Tibial artery (tissue), 4 donors: Measurements from ENCODE around the gene INSC.

ENCODE experiments used
- DNase-seq, 2 donors: peaks; one replicate each; pipeline ENCODE4 v3.0.0-alpha.2; 2019
- H3K27ac ChIP-seq, 2 donors: fragments of 200-600 bp; sonication (generic) in 1 of 2; 1 replicate in 1 of 2; 2 replicates in 1 of 2; pipeline ENCODE4 v1.5.1; 2018 to 2019; ENCODE audit warnings: mild to moderate bottlenecking in 1 of 2
- H3K27me3 ChIP-seq, 2 donors: fragments of 200-600 bp; sonication (generic) in 1 of 2; one replicate each; pipeline versions ENCODE4 v1.5.1 to v1.6.0; 2016 to 2019
- H3K36me3 ChIP-seq, 3 donors: fragments of 200-600 bp; sonication (generic) in 2 of 3; one replicate each; pipeline ENCODE4 v1.5.1; 2016 to 2019; ENCODE audit warnings: mild to moderate bottlenecking in 2 of 3
- H3K4me1 ChIP-seq, 4 donors: fragments of 200-600 bp; sonication (generic) in 2 of 4; 1 replicate in 3 of 4; 2 replicates in 1 of 4; pipeline ENCODE4 v1.5.1; 2016 to 2019
- H3K4me3 ChIP-seq, 2 donors: fragments of 200-600 bp; sonication (generic) in 1 of 2; 1 replicate in 1 of 2; 2 replicates in 1 of 2; pipeline ENCODE4 v1.5.1; 2018 to 2019; ENCODE audit warnings: mild to moderate bottlenecking in 2 of 2
- H3K9me3 ChIP-seq, 3 donors: fragments of 200-600 bp; sonication (generic) in 1 of 3; one replicate each; pipeline ENCODE4 v1.5.1; 2016 to 2019
- intact Hi-C: fragments of 100-400 bp; cut with DNase I; formaldehyde crosslinking; loops from one replicate; pipeline ENCODE4 v1.15.0; 2023; ENCODE audit warnings: low total_unique reads
- TF ChIP-seq, protein P1 (sequence below), 2 experiments: fragments of 200-600 bp in 1 of 2; fragments of 450-650 bp in 1 of 2; IDR thresholded peaks; one replicate each; pipeline ENCODE4 v1.5.1; 2017 to 2019; ENCODE audit warnings: antibody characterized with exemption in 2 of 2, mild to moderate bottlenecking in 1 of 2, moderate library complexity in 1 of 2

Gene INSC

GRCh38 chr11:15206791-15207190 is 92.1 kb downstream of the INSC start:
- Histone ChIP-seq H3K27ac (no peak overlapping the region), H3K9me3 (no peaks in the 10 kb centered on the region), H3K4me3 (no peak overlapping the region), H3K27me3 (no peaks in the 10 kb centered on the region), H3K36me3 (no peaks in the 10 kb centered on the region), H3K4me1 (no peaks in the 10 kb centered on the region)
- intact Hi-C loops: no loop called here
- DNase-seq: no peak
- TF ChIP-seq, protein P1, sequence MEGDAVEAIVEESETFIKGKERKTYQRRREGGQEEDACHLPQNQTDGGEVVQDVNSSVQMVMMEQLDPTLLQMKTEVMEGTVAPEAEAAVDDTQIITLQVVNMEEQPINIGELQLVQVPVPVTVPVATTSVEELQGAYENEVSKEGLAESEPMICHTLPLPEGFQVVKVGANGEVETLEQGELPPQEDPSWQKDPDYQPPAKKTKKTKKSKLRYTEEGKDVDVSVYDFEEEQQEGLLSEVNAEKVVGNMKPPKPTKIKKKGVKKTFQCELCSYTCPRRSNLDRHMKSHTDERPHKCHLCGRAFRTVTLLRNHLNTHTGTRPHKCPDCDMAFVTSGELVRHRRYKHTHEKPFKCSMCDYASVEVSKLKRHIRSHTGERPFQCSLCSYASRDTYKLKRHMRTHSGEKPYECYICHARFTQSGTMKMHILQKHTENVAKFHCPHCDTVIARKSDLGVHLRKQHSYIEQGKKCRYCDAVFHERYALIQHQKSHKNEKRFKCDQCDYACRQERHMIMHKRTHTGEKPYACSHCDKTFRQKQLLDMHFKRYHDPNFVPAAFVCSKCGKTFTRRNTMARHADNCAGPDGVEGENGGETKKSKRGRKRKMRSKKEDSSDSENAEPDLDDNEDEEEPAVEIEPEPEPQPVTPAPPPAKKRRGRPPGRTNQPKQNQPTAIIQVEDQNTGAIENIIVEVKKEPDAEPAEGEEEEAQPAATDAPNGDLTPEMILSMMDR (IDR thresholded peaks at IDR 0.05): no peak

DNA sequence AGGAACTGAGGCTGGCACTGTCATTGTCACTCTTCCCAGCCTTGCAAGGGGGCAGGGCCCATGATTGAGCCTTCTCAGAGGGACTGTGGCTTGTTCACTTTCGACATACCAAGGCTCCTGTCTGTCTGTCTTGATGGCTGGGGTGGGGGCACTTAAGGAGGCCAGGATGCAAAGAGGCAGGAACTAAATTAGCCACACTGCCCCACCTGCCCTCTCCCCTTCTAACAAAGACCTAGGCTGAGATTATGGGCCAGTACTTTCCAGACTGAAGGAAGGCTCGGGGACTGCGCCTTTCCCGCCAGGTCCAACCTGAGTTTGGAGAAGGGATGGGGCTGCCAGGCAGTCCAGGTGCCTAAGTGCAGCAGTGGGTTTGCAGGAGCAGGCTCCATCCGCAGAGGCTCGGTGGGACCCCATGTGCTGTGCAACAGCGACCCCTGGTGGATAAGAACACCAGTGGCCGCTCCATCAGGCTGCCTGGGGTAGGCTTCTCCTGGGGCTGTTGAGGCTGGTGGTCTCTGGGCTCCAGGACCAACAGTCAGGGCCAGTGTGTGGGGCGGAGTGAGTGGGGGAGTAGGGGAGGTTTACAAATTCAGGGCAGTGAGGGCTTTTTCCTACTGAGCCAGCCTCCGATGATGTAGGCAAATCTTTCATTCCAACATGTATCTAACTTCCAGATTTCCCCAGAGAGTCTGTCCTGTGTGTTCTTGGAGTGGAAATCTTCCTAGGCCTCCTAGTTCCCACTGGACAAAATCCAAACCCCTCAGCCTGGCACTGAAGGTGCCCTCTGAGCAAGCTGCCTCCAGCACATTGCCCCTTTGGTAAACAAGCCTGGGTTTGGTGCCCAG is 93.9 kb downstream of the INSC start:
- intact Hi-C loops: loop anchor here (2.0 kb wide), 1 partner anchor 108 kb away; no protein-coding TSS in a partner anchor

DNA sequence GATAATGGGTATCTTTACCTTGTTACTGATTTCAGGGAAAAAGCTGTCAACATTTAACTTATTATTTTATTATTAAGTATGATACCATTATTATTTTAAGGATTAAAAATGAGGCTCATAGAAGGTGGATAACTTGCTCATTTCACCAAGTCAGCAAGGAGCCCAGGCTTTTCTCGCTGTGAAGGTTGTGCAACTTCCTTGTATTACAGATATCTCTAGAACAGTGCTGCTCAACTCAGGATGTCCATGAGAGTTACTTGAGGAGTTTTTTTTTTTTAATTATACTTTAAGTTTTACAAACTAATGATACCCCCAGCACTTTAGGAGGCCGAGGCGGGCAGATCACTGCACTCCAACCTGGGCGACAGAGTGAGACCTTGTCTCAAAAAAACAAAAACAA is 98.2 kb downstream of the INSC start:
- Histone ChIP-seq H3K27ac (no peak overlapping the region), H3K36me3 (no peaks in the 10 kb centered on the region), H3K4me1 (no peaks in the 10 kb centered on the region), H3K9me3 (no peaks in the 10 kb centered on the region), H3K4me3 (no peak overlapping the region), H3K27me3 (no peaks in the 10 kb centered on the region)
- DNase-seq: no peak
- intact Hi-C loops: no loop called here
- TF ChIP-seq, protein P1 (IDR thresholded peaks at IDR 0.05): no peak

More for the DNA sequence above, 93.9 kb downstream of the INSC start:
- Histone ChIP-seq H3K9me3 (no peaks in the 10 kb centered on the region), H3K4me1 (no peaks in the 10 kb centered on the region), H3K27ac (no peak overlapping the region), H3K4me3 (no peak overlapping the region), H3K36me3 (no peaks in the 10 kb centered on the region), H3K27me3 (no peaks in the 10 kb centered on the region)
- TF ChIP-seq, protein P1 (IDR thresholded peaks at IDR 0.05): peak; percentile 91 to 93
- peak; percentile 46 to 74 for DNase-seq

DNA sequence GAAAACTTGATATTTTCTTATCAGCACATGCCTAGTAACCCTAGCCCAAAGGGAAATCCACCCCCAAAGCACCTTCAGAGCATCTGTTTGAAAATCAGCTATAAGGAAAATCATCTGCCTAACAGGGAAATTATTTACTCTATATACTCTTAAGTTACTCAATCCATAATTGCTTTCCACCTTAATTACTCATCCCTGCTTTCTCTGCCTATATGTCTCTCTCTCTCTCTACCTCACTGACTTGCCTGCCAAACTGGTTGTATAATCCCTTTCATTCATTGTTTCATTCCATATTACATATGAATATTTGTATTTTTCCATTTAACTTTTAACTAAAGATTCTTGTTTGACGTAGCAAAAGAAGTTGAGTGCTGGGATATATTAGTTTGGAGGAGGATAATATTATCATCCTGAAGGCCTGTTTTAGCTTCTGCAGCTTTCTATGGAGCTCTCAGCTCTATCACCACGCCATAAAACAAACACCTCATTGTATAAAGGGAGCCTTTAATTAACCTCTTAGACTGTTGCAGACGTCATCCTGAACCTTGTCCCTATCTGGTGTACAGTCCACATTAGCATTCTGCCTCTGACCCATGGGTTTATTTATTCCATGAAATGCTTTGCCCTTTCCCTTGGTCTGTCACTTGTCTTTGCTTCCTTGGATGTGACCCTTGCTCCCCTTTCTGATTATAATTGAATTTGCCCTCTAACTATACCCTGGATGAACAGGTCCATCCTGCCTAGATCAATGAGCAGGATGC is 98.9 kb downstream of the INSC start:
- no peak for DNase-seq
- Histone ChIP-seq H3K27ac (no peak overlapping the region), H3K4me3 (no peak overlapping the region), H3K9me3 (no peaks in the 10 kb centered on the region), H3K36me3 (no peaks in the 10 kb centered on the region), H3K4me1 (no peaks in the 10 kb centered on the region), H3K27me3 (no peaks in the 10 kb centered on the region)
- intact Hi-C loops: no loop called here
- TF ChIP-seq, protein P1 (IDR thresholded peaks at IDR 0.05): no peak

GRCh38 chr11:15215005-15215404 is 100.3 kb downstream of the INSC start:
- Histone ChIP-seq H3K27me3 (no peaks in the 10 kb centered on the region), H3K9me3 (no peaks in the 10 kb centered on the region), H3K4me1 (no peaks in the 10 kb centered on the region), H3K4me3 (no peak overlapping the region), H3K27ac (no peak overlapping the region), H3K36me3 (no peaks in the 10 kb centered on the region)
- intact Hi-C loops: no loop called here
- TF ChIP-seq, protein P1 (IDR thresholded peaks at IDR 0.05): no peak
- DNase-seq: no peak
